ENCODE measurements around the gene FLII.

- TF ChIP-seq CTCF (IDR thresholded peaks at IDR 0.05) = no peak
- TF ChIP-seq POLR2A (IDR thresholded peaks at IDR 0.05) = no peak
Measured at GRCh38 chr17:18245038-18245776, 13.3 kb downstream of the FLII start.

Measured in prostate gland (tissue), 2 donors.